PC-3 (cell line): ENCODE results near the gene MGMT. TPM values are rescaled to one million over a fixed set of nuclear protein-coding genes. Genes with fewer than 3 reads are reported as not detected.

Experiments
- ATAC-seq: fragments of 200-7000 bp; cut with Tn5 transposase; 2 replicates; pipeline ENCODE4 v1.9.1; 2020; ENCODE audit warnings: mild to moderate bottlenecking, moderate library complexity
- BruUV-seq: library from RNA; stranded (reverse); fragments of 400-500 nt; replicated peaks from 2 replicates; lab custom pipeline; 2021; lab: Mats Ljungman, UMichigan
- CTCF ChIA-PET: fragments of 300-600 bp; sonication (Branson Sonifier 250); formaldehyde crosslinking; loops from one replicate; lab custom pipeline; 2022; ENCODE audit warnings: antibody characterized with exemption; lab: Charles Lee
- POLR2A ChIA-PET: fragments of 300-600 bp; sonication (Branson Sonifier 250); formaldehyde crosslinking; loops from one replicate; lab custom pipeline; 2022; ENCODE audit warnings: antibody characterized with exemption; ENCODE audit not compliant: unreplicated experiment; lab: Charles Lee
- DNase-seq: peaks from one replicate; pipeline ENCODE4 v3.0.0-alpha.2; 2015
- H2AFZ ChIP-seq: fragments of 300-600 bp; sonication (generic); 2 replicates; pipeline ENCODE4 v1.6.0; 2016; ENCODE audit warnings: antibody characterized with exemption, low read length
- H3F3A ChIP-seq: fragments of 300-600 bp; sonication (generic); one replicate; pipeline ENCODE4 v1.6.0; 2017; ENCODE audit warnings: antibody characterized with exemption, low read length, control low read depth, mild to moderate bottlenecking; ENCODE audit not compliant: unreplicated experiment
- H3K27ac ChIP-seq: fragments of 300-600 bp; sonication (generic); 2 replicates; pipeline ENCODE4 v1.5.1; 2016; ENCODE audit warnings: mild to moderate bottlenecking, low read length
- H3K27me3 ChIP-seq: fragments of 300-600 bp; sonication (generic); 2 replicates; pipeline ENCODE4 v1.6.1; 2016; ENCODE audit warnings: low read length, mixed read lengths
- H3K36me3 ChIP-seq: fragments of 300-600 bp; sonication (generic); 2 replicates; pipeline ENCODE4 v1.6.1; 2016; ENCODE audit warnings: low read depth, mixed run types, low read length, mixed read lengths
- H3K4me1 ChIP-seq: fragments of 300-600 bp; sonication (generic); 2 replicates; pipeline ENCODE4 v1.5.1; 2016; ENCODE audit warnings: low read length; ENCODE audit not compliant: insufficient read depth
- H3K4me2 ChIP-seq: fragments of 300-600 bp; sonication (generic); 2 replicates; pipeline ENCODE4 v1.6.0; 2016; ENCODE audit warnings: low read length
- H3K4me3 ChIP-seq: fragments of 300-600 bp; sonication (generic); 2 replicates; pipeline ENCODE4 v1.5.1; 2016; ENCODE audit warnings: mild to moderate bottlenecking, low read length, mixed read lengths
- H3K79me2 ChIP-seq: fragments of 300-600 bp; sonication (generic); 2 replicates; pipeline ENCODE4 v1.6.1; 2017; ENCODE audit warnings: low read length, mixed read lengths
- H3K9ac ChIP-seq: fragments of 300-600 bp; sonication (generic); 2 replicates; pipeline ENCODE4 v1.6.0; 2016; ENCODE audit warnings: mild to moderate bottlenecking, low read length
- H3K9me2 ChIP-seq: fragments of 300-600 bp; sonication (generic); replicated peaks from 2 replicates; pipeline ENCODE4 v1.6.1; 2016; ENCODE audit warnings: mixed run types, low read length, mixed read lengths
- H3K9me3 ChIP-seq: fragments of 300-600 bp; sonication (generic); 2 replicates; pipeline ENCODE4 v1.6.1; 2016; ENCODE audit warnings: low read length, mixed read lengths
- H4K20me1 ChIP-seq: fragments of 300-600 bp; sonication (generic); 2 replicates; pipeline ENCODE4 v1.6.1; 2016; ENCODE audit warnings: low read length, mixed read lengths
- CTCF ChIP-seq: fragments of 300-600 bp; sonication (generic); conservative IDR thresholded peaks from 2 replicates; pipeline ENCODE4 v1.5.1; 2017; ENCODE audit warnings: antibody characterized with exemption, low read depth, mild to moderate bottlenecking, low read length
- EZH2 ChIP-seq: fragments of 300-600 bp; sonication (generic); IDR thresholded peaks from one replicate; pipeline ENCODE4 v1.6.1; 2017; ENCODE audit warnings: antibody characterized with exemption, mild to moderate bottlenecking, low read length; ENCODE audit not compliant: unreplicated experiment
- EZH2phosphoT487 ChIP-seq: fragments of 300-600 bp; sonication (generic); IDR thresholded peaks from 2 replicates; pipeline ENCODE4 v1.6.1; 2018; ENCODE audit warnings: mild to moderate bottlenecking, antibody characterized with exemption, low read length, borderline replicate concordance
- intact Hi-C: fragments of 100-400 bp; cut with micrococcal nuclease; formaldehyde crosslinking; loops from 2 replicates; pipeline ENCODE4 v1.9.0; 2023
- total RNA-seq: library from RNA; depleted of rRNA; stranded (reverse); fragments of >200 nt; gene quantifications from 2 replicates; pipeline ENCODE4 v1.2.3, GENCODE V29; 2014

MGMT gene
- total RNA-seq, 1 experiment from 2014 or later = 19.8 TPM

GRCh38 chr10:129516846-129517679, 50.0 kb downstream of the MGMT start:
- Histone ChIP-seq H3K27ac (no peak overlapping the region), H3K9me3 (no peaks in the 10 kb centered on the region), H3K4me3 (no peak overlapping the region), H3K4me2 (no peak overlapping the region), H3K27me3 (no peaks in the 10 kb centered on the region), H4K20me1 (no peaks in the 10 kb centered on the region), H3K36me3 (no peaks in the 10 kb centered on the region), H3K4me1 (no peaks in the 10 kb centered on the region), H3K79me2 (no peaks in the 10 kb centered on the region), H3K9me2 (no peaks in the 10 kb centered on the region), H3K9ac (no peak overlapping the region), H2AFZ (no peak overlapping the region), H3F3A (no peaks in the 10 kb centered on the region)
- DNase-seq = no peak
- intact Hi-C loops = no loop called here
- TF ChIP-seq EZH2phosphoT487 = no peak
- no peak for TF ChIP-seq EZH2
- no peak for TF ChIP-seq CTCF
- ChIA-PET POLR2A (no interaction called here), CTCF (no interaction called here)
- no peak for ATAC-seq
- no TSS peak for BruUV-seq

DNA sequence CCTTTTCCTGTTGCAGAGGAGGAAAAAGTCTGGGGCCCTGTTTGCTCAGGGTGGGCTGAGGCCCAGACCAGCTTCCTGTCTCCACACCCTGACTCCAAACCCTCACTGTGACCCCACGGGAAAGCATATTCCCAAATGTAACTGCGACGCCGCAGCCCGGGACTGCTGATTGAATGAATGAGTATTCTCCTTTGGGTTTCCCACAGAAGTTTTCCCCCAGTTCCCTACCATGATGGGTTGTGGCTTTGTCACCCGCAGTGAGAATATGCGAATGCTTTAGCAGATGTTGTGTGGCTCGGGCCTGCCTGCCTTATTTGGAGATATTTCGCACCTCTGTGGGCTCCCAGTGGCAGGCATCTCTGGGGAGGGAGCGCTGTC, 50.6 kb downstream of the MGMT start:
- Histone ChIP-seq H3K79me2 (no peaks in the 10 kb centered on the region), H3K9me3 (no peaks in the 10 kb centered on the region), H4K20me1 (no peaks in the 10 kb centered on the region), H2AFZ (no peak overlapping the region), H3K27ac (no peak overlapping the region), H3K9ac (no peak overlapping the region), H3K9me2 (no peaks in the 10 kb centered on the region), H3K27me3 (no peaks in the 10 kb centered on the region), H3K4me3 (no peak overlapping the region), H3K4me2 (no peak overlapping the region), H3K36me3 (no peaks in the 10 kb centered on the region), H3F3A (no peaks in the 10 kb centered on the region), H3K4me1 (no peaks in the 10 kb centered on the region)
- no TSS peak for BruUV-seq
- DNase-seq (no peak), ATAC-seq (no peak)
- intact Hi-C loops = no loop called here
- ChIA-PET CTCF (no interaction called here), POLR2A (no interaction called here)
- TF ChIP-seq CTCF = no peak
- no peak for TF ChIP-seq EZH2
- TF ChIP-seq EZH2phosphoT487 = no peak

- Histone ChIP-seq H3K9ac (no peak overlapping the region), H4K20me1 (no peaks in the 10 kb centered on the region), H3K27me3 (no peaks in the 10 kb centered on the region), H3K4me2 (no peak overlapping the region), H2AFZ (no peak overlapping the region), H3K4me3 (no peak overlapping the region), H3K9me2 (no peaks in the 10 kb centered on the region), H3K27ac (no peak overlapping the region), H3K4me1 (no peaks in the 10 kb centered on the region), H3K36me3 (no peaks in the 10 kb centered on the region), H3K9me3 (no peaks in the 10 kb centered on the region), H3F3A (no peaks in the 10 kb centered on the region), H3K79me2 (no peaks in the 10 kb centered on the region)
- ChIA-PET CTCF (no interaction called here), POLR2A (no interaction called here)
- BruUV-seq = no TSS peak
- ATAC-seq (no peak), DNase-seq (no peak)
- intact Hi-C loops = no loop called here
- TF ChIP-seq CTCF = no peak
- no peak for TF ChIP-seq EZH2phosphoT487
- TF ChIP-seq EZH2 = no peak
Measured at GRCh38 chr10:129518793-129519192, 51.8 kb downstream of the MGMT start.
